ENCODE data around the gene DPAGT1.
A peak's percentile ranks its signal among the peaks of the same experiment; 100 is the strongest.

DPAGT1 gene

DNA sequence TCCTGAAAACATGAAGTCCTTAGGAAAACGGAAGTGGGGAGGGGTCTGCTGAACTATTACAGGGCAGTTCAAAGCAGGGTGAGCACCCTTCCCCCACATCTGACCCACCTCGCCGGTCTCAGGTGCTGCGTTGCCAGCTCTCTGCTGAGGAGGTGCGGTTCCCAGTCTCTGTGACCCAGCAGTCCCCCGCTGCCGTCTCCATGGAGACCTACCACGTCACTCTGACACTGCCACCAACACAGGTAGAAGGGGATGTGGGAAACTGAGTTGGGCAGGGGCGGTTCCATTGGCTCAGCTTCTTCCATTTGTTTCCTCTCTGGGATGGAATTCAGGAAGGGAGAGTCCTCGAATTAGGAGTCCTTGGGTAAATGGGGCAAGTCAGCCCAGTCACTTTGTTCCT, 8.8 kb upstream of the DPAGT1 start:
- DNase-seq (no peak), ATAC-seq (ENCODE audit: insufficient read depth, low read depth) (no peak)
- H2AFZ ChIP-seq (ENCODE audit: low read depth, low read length): no peak overlapping the region
- no peak overlapping the region for H3K4me3 ChIP-seq (ENCODE audit: low read depth in 1 of 2, low read length in 2 of 2)
- H3K4me2 ChIP-seq (ENCODE audit: insufficient read depth, low read length): peak overlapping the region; percentile 3; the same call in 1 of the 2 replicates
- H3K4me1 ChIP-seq (ENCODE audit: insufficient read depth, low read length): peaks cover 37% of the 10 kb centered on the region
- H3K9ac ChIP-seq (ENCODE audit: low read depth, low read length): no peak overlapping the region
- H3K79me2 ChIP-seq (ENCODE audit: insufficient read depth, low read length): peaks cover 44% of the 10 kb centered on the region
- H3K9me3 ChIP-seq (ENCODE audit: insufficient read depth, low read length, severe bottlenecking): no peaks in the 10 kb centered on the region
- peaks cover 11% of the 10 kb centered on the region; the same call in 1 of the 2 replicates for H4K20me1 ChIP-seq (ENCODE audit: insufficient read depth, low read length)
- no peak for TF ChIP-seq EZH2 (IDR thresholded peaks at IDR 0.05; ENCODE audit: borderline replicate concordance, low read depth, low read length, severe bottlenecking)
- TF ChIP-seq, protein P1, sequence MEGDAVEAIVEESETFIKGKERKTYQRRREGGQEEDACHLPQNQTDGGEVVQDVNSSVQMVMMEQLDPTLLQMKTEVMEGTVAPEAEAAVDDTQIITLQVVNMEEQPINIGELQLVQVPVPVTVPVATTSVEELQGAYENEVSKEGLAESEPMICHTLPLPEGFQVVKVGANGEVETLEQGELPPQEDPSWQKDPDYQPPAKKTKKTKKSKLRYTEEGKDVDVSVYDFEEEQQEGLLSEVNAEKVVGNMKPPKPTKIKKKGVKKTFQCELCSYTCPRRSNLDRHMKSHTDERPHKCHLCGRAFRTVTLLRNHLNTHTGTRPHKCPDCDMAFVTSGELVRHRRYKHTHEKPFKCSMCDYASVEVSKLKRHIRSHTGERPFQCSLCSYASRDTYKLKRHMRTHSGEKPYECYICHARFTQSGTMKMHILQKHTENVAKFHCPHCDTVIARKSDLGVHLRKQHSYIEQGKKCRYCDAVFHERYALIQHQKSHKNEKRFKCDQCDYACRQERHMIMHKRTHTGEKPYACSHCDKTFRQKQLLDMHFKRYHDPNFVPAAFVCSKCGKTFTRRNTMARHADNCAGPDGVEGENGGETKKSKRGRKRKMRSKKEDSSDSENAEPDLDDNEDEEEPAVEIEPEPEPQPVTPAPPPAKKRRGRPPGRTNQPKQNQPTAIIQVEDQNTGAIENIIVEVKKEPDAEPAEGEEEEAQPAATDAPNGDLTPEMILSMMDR (IDR thresholded peaks at IDR 0.05; ENCODE audit: borderline replicate concordance, extremely low read depth, low read length, poor library complexity, severe bottlenecking): no peak
- H3K36me3 ChIP-seq (ENCODE audit: insufficient read depth, low read length): peaks cover 55% of the 10 kb centered on the region
- H3K27ac ChIP-seq (ENCODE audit: low read length): no peak overlapping the region
- no peaks in the 10 kb centered on the region for H3K27me3 ChIP-seq (ENCODE audit: insufficient read depth, low read length, poor library complexity)

DNA sequence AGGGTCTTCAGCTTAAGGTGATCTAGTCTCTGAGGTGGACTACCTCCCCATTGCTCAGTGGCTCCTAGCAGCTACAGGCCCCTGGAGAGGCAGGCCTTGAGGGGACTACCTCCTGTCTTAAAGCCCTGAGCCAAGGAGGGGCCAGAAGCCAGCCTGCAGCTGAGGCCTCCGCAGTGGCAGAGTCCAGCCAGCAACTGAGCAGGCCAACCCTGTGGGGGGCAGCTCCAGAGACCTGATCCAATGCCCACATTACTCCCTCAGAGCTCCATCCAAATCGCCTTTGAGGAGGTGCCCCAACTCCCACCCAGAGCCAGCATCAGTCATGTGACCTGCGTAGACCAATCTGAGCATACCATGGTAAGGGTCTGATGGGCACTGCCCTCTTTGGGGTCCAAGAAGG, 8.2 kb upstream of the DPAGT1 start:
- Histone ChIP-seq H3K4me1 (ENCODE audit: insufficient read depth, low read length) (peaks cover 37% of the 10 kb centered on the region), H3K9ac (ENCODE audit: low read depth, low read length) (0 out of 2 replicates have a peak overlapping the region, but pooled peaks have one; percentile 77), H3K27me3 (ENCODE audit: insufficient read depth, low read length, poor library complexity) (no peaks in the 10 kb centered on the region), H2AFZ (ENCODE audit: low read depth, low read length) (no peak overlapping the region), H4K20me1 (ENCODE audit: insufficient read depth, low read length) (peaks cover 11% of the 10 kb centered on the region; the same call in 1 of the 2 replicates), H3K9me3 (ENCODE audit: insufficient read depth, low read length, severe bottlenecking) (no peaks in the 10 kb centered on the region), H3K4me2 (ENCODE audit: insufficient read depth, low read length) (peak overlapping the region; percentile 94; the same call in 1 of the 2 replicates), H3K79me2 (ENCODE audit: insufficient read depth, low read length) (peaks cover 44% of the 10 kb centered on the region), H3K27ac (ENCODE audit: low read length) (no peak overlapping the region), H3K4me3 (ENCODE audit: low read depth in 1 of 2, low read length in 2 of 2) (no peak overlapping the region), H3K36me3 (ENCODE audit: insufficient read depth, low read length) (peaks cover 51% of the 10 kb centered on the region)
- no peak for ATAC-seq (ENCODE audit: insufficient read depth, low read depth)
- DNase-seq: no peak
- TF ChIP-seq, protein P1 (IDR thresholded peaks at IDR 0.05; ENCODE audit: borderline replicate concordance, extremely low read depth, low read length, poor library complexity, severe bottlenecking): no peak
- TF ChIP-seq EZH2 (IDR thresholded peaks at IDR 0.05; ENCODE audit: borderline replicate concordance, low read depth, low read length, severe bottlenecking): no peak

DNA sequence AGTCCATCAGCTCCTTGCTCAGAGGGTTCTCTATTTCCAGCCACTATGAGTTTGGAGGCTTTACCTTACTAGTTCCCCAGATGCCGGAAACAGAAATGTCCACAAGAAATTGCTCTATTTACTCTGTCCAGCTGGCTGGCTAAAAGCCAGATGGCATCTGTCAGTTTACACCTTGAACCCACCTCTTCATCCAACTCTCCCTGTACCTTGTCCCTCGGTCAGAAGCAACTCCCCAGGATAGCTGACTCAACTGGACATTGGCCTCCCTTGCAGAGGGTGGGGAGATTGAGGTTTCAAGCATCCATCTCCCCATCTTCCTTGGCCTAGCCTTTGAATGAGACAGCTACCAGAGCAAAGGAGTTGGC, 7.2 kb upstream of the DPAGT1 start:
- TF ChIP-seq, protein P1 (IDR thresholded peaks at IDR 0.05; ENCODE audit: borderline replicate concordance, extremely low read depth, low read length, poor library complexity, severe bottlenecking): no peak
- TF ChIP-seq EZH2 (IDR thresholded peaks at IDR 0.05; ENCODE audit: borderline replicate concordance, low read depth, low read length, severe bottlenecking): no peak
- Histone ChIP-seq H3K4me1 (ENCODE audit: insufficient read depth, low read length) (peaks cover 38% of the 10 kb centered on the region), H3K9me3 (ENCODE audit: insufficient read depth, low read length, severe bottlenecking) (no peaks in the 10 kb centered on the region), H3K27me3 (ENCODE audit: insufficient read depth, low read length, poor library complexity) (no peaks in the 10 kb centered on the region), H2AFZ (ENCODE audit: low read depth, low read length) (no peak overlapping the region), H3K27ac (ENCODE audit: low read length) (peak overlapping the region; percentile 53), H3K79me2 (ENCODE audit: insufficient read depth, low read length) (peaks cover 44% of the 10 kb centered on the region), H3K9ac (ENCODE audit: low read depth, low read length) (peak overlapping the region; percentile 77; the same call in 1 of the 2 replicates), H3K4me2 (ENCODE audit: insufficient read depth, low read length) (peak overlapping the region; percentile 94), H4K20me1 (ENCODE audit: insufficient read depth, low read length) (peaks cover 9% of the 10 kb centered on the region; the same call in 1 of the 2 replicates), H3K36me3 (ENCODE audit: insufficient read depth, low read length) (peaks cover 42% of the 10 kb centered on the region), H3K4me3 (ENCODE audit: low read depth in 1 of 2, low read length in 2 of 2) (peak overlapping the region; percentile 67 to 89; a peak in 3 of 4 replicates)
- no peak for DNase-seq
- no peak for ATAC-seq (ENCODE audit: insufficient read depth, low read depth)

All from DND-41 (cell line).